Measurements from ENCODE around the gene CUX1. TPM values are rescaled to one million over a fixed set of nuclear protein-coding genes. Genes with fewer than 3 reads are reported as not detected.

The CUX1 gene
- total RNA-seq, 1 experiment from 2014 or later, result 53.5 TPM

GRCh38 chr7:101924171-101924570 is 106.7 kb downstream of the CUX1 start:
- no peak for TF ChIP-seq CTCF (conservative IDR thresholded peaks at IDR 0.05)
- Histone ChIP-seq H3K79me1 (ENCODE audit: insufficient read depth, low read depth, low read length, poor library complexity, severe bottlenecking) (no peaks in the 10 kb centered on the region), H3K27me3 (ENCODE audit: insufficient read depth, low read length) (no peaks in the 10 kb centered on the region), H3K18ac (ENCODE audit: insufficient read length, low read depth, low read length) (no peak overlapping the region), H2BK15ac (ENCODE audit: low read depth, low read length) (no peak overlapping the region), H4K20me1 (ENCODE audit: control insufficient read depth, insufficient read depth, insufficient read length) (no peaks in the 10 kb centered on the region), H3K23me2 (ENCODE audit: insufficient read length, low read depth, low read length, poor library complexity, severe bottlenecking) (no peaks in the 10 kb centered on the region), H3K4me1 (ENCODE audit: insufficient read depth, low read length) (peaks cover 2% of the 10 kb centered on the region; the same call in 1 of the 2 replicates), H3K4ac (ENCODE audit: low read depth, low read length) (no peak overlapping the region), H2AFZ (ENCODE audit: low read length) (no peak overlapping the region), H3K9ac (ENCODE audit: extremely low read depth, insufficient read length, low read length) (no peak overlapping the region), H3K27ac (ENCODE audit: insufficient read length, low read depth, low read length) (no peak overlapping the region), H3K9me3 (ENCODE audit: control insufficient read depth, low read depth, low read length) (no peaks in the 10 kb centered on the region), H2BK12ac (ENCODE audit: insufficient read length, low read depth, low read length) (no peak overlapping the region), H2AK5ac (ENCODE audit: insufficient read length, low read length) (no peak overlapping the region), H2BK20ac (ENCODE audit: low read depth, low read length, poor library complexity, severe bottlenecking) (no peak overlapping the region), H2BK120ac (ENCODE audit: low read depth, low read length, poor library complexity, severe bottlenecking) (no peak overlapping the region), H3K4me2 (ENCODE audit: insufficient read depth, insufficient read length, low read length) (no peak overlapping the region), H3K79me2 (ENCODE audit: insufficient read depth, low read length) (peaks cover 8% of the 10 kb centered on the region; the same call in 1 of the 2 replicates), H4K5ac (ENCODE audit: insufficient read length, low read depth, low read length) (no peak overlapping the region), H3K56ac (ENCODE audit: insufficient read length, low read depth, low read length) (no peak overlapping the region), H3K14ac (ENCODE audit: insufficient read depth, low read length) (no peak overlapping the region), H3K23ac (ENCODE audit: insufficient read length, low read depth, low read length) (no peak overlapping the region), H2BK5ac (ENCODE audit: insufficient read length, low read length) (no peak overlapping the region), H3T11ph (ENCODE audit: low read length) (no peak overlapping the region), H4K91ac (ENCODE audit: insufficient read length, low read depth, low read length) (no peak overlapping the region), H4K8ac (replicated peaks; ENCODE audit: insufficient read length, low read depth, low read length) (no peak overlapping the region)
- Mint-ChIP-seq H3K27ac (peak overlapping the region; percentile 0 to 11 (median 5); a peak in 3 of 7 replicates), H3K4me1 (peaks cover 22% of the 10 kb centered on the region in 2 experiments), H3K9me3 (no peaks in the 10 kb centered on the region; a peak in 1 of 5 replicates), H3K27me3 (ENCODE audit: low read depth) (no peaks in the 10 kb centered on the region; the same call in 1 of the 2 replicates), H3K36me3 (ENCODE audit: insufficient read depth in 1 of 3, low read depth in 3 of 3) (peaks cover 8 to 23% (median 13%) of the 10 kb centered on the region in 3 experiments), H3K4me3 (no peak overlapping the region; a peak in 1 of 5 replicates)
- no peak for DNase-seq
- no CpG with 5 or more reads among the region's 9 CpGs for WGBS (ENCODE audit: extremely low coverage, insufficient read length, low lambda C conversion rate)

Data from H9 (cell line).